NCI-H1930 (cell line): Measurements from ENCODE around the gene PNRC2.
"Not testable (repeated sequence)": the region's sequence is repeated elsewhere in the genome, so short reads cannot be mapped to it uniquely, and the experiment has no call there.

Experiments used
- DNase-seq, 2 experiments: peaks; one replicate each; lab custom pipeline; 2025; lab: John Stamatoyannopoulos, UW

PNRC2 gene

DNA sequence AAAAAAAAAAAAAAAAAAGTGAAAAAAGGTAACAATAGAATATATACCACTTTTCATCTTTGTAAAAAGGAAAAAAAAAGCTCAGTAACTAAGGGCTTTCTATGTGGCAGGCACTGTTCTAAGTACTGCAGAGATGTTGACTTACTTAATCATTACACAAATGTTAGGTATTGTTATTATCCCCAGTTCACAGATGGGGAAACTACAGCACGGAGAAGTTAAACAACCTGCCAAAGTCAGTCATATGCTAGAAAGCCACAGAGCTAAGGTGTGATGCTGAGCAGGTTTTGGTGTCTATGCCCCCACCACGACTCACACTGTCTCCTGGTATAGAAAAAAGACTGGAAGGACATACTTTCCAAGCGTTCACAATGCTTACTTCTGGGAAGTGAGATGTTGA, 6.6 kb upstream of the PNRC2 start:
- no peak for DNase-seq

DNA sequence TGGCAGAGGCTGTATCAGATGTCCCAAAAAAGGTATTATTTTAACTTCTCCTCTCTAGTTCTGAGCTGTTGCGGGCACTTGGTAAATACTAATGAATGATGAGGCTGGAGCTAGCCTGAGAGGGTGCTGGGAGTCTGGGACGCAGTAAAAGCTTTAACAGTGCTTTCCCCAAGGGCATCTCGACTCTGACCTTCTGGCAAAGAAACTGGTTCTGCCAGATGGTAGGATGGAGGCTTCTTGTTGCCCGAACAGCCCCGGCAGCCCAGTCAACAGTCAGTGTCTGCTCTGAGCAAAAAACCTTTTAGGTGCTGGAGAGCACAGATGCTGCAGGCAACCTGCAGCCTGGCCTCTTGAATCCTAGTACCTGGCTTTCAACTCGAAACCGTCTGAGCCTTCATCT, 2.5 kb upstream of the PNRC2 start:
- no peak for DNase-seq

DNA sequence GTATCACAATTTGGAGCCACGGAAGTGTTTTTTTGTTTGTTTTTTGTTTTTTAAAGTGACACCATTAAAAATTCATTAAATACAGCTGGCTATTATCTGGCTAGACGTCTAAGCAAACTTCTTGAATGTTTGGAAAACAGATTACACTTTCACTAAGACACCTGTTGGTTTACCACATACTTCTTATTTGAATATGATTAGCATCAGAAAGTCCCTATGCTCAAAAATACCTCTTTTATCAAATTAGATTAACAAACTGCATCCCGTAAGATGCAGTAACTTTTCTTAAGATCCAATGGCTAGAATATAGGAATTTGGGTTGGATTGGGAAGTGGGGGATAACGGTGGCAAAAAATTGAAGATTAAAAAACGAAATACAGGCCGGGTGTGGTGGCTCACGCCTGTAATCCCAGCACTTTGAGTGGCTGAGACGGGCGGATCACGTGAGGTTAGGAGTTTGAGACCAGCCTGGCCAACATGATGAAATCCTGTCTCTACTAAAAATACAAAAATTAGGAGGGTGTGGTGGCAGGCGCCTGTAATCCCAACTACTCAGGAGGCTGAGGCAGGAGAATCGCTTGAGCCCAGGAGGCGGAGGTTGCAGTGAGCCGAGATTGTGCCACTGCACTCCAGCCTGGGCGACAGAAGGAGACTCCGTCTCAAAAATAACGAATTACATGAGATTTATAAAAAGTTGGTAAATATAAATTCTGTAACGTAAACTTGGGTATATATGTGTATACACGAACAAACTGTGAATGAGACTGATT, 1.4 kb upstream of the PNRC2 start:
- DNase-seq, result not testable (repeated sequence)

DNA sequence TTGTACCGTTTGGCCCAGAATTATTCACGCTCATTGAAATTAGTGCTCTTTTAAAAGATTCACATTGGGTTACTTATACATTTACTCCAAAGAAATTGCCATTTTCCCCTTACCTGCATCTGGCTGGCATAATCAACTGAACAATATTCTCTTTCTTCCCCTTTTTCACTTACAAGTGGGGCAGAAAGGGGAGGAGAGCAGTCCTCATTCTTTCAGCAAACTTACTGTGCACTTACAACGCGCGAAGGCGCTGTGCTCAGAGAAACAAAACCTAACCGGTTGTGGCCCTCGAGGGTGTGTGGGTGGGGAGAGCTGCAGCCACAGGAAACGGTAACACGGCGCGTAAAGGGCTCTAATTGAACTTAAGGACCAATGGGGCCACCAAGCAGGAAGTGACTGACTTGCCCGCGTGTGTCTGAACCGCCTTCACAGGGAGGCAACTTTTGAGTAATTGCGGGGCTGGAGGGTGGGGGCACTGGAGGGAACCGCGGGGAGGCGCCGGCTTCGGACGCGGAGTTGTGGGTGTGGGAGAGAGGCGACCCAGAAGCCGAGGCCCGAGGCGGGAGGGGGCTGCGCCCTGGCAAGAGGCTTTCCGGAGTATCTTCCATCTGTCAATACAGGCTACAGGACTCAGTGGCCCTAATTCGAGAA, 693 bp upstream of the PNRC2 start:
- DNase-seq, result peak; percentile 70 to 78

DNA sequence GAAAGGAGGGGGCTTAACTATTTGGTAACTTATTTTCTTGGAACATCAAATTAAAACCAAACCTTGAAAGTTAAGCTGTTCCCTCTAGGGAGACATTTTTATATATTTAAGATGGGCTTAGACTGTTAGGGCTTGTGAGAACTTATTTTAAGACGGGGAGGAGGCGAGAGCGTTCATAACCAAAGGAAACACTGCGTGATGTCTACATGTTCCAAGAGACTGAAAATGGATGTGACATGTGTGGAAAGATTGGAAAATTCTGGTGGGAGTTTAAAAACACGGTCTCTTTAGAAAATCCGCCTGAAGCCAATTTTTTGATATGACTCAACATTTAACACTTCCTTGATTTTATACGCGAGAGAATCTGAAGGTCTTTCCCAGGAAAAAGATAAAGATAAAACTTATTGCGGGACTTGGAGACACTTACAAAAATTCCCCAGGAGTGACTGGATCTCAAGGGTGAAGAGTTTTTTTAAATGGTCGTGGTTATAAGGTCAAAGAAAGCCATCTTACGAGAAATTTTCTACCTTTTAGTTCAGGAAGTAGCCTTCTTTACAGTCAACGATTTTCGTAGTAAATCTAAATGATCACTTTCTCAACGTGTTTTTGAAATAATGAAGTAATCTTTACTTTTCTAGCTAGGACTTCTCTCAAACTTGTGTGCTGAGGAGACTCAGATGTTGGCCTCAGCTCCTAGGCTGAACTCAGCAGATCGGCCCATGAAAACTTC, 828 bp downstream of the PNRC2 start:
- no peak for DNase-seq

DNA sequence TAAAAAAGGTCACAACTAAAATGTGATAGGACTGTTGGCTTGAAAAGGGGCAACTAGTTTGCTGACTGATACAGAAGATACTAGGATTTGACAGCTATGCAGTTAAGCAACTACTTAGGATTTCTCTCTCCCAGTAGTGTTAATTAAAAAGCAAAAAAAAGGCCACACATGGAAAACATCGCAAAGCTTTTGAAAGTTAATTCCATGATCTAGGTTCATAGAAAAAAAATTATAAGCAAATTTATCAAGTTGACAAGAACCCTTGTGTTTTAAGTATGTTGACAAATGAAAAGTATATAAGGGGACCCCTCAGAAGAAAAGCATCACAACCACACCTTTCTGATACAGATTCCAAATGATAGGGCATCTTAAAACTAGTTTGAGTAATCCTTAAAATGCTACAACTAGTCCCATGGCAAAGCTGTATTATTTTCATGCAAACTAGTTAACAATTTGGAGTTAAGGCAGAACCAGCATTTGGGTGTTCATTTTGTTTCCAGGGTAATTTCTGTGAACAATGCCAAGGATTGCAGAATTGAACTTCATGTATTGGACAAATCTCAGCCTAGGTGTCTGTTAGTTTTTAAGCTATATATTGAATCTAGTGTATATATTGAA, 4.1 kb downstream of the PNRC2 start:
- no peak for DNase-seq

DNA sequence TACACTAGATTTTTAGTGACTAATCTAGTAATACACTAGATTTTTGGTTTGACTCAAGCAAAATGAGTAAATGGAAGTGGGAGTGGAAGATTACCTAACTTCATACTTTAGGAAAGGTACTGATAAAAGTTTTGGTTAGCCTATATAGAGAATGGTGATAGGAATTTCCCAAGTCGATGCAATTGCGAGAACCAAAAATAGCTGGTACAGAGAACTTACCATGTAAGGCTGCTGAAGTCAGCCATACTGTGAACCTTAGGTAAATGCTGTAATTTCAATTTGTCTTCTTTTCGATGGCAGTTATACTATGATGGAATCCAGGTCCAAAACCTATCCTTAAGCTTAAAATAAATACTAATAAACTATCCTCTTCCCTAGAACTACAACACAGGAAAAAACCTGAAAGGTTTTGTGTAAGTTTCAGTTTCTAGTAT, 4.6 kb downstream of the PNRC2 start:
- no peak for DNase-seq

DNA sequence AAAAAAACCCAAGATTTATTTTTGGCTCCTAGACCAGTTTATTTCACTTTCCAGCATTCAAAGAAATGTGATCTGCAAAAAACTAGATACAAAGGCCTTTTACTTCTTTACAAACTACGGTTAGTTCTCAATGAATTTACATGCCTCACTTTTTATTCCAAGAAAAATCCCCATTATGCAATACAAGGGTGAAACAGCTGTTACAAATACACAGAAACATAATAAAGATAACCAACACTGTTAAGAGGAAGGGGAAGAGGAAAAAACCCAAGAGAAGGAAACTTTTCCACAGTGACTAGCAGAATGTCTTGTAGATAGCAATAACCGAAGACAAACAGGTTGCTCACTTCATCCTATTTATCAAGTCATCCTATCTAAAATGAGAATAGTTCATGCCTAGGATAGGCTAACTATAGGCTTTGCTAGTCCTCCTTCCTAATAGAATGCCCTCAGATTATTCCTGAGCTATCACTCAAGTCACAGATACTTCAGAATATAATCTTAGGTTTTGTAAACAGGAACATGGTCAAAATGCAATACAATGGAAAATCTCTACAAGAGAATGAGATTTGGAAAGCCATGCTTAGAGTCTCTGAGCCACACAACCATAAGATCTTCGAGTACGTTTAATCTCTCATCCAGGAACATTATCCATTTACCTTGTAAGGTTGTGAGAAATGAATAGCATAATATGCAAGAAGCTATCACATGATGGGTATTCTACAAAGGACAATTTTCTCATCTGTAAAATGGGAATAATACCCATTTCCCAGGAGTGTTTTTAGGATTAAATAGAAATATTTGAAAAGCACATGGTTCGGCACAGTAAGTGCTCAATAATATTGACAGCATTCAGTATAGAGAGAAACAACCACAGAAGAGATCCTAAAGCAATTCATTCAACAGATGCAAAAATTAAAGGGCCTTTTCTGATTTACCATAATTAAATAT, 5.4 kb downstream of the PNRC2 start:
- no peak for DNase-seq

DNA sequence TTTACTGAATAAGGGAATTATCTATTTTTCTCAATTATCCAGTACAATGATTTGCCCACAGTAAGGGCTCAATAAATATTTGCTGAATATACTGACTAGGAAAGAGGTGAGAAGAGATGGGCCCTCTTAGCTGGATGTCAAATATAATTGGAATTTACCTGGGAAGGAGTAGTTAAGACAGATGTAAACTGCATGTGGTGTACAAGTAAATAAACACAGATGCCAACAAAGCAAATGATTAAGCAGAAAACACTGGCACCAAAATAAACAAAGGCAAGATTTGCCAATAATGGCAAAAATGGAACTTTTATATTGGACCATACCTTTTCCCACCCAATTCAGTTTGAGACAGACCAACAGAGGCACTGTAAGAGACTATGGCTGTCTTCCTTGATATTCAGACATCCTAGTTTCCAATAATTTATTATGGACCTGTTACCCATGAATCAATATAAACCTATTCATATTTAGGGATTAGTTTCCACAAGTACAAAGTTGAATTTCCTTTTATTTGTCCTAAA, 7.4 kb downstream of the PNRC2 start:
- peak in 1 of 2 experiments; percentile 37 for DNase-seq

DNA sequence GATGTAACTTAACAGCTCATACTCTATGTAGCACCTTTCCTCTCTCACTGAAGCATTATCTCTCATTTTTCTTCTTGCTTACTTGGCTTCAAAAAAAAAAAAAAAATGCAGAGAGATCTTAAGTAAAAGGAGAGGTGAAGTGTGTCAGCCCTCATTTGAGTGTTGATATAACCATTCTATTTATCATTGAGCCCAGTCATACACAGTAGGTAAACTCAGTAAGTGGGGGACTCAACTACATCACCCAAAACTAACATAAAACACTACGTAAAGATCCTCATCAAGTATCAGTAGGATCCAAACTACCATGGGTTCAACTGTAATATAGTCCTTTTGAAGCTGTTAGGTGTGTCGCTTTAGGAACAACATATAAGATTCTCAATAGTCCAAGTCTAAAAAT, 8.2 kb downstream of the PNRC2 start:
- no peak for DNase-seq

DNA sequence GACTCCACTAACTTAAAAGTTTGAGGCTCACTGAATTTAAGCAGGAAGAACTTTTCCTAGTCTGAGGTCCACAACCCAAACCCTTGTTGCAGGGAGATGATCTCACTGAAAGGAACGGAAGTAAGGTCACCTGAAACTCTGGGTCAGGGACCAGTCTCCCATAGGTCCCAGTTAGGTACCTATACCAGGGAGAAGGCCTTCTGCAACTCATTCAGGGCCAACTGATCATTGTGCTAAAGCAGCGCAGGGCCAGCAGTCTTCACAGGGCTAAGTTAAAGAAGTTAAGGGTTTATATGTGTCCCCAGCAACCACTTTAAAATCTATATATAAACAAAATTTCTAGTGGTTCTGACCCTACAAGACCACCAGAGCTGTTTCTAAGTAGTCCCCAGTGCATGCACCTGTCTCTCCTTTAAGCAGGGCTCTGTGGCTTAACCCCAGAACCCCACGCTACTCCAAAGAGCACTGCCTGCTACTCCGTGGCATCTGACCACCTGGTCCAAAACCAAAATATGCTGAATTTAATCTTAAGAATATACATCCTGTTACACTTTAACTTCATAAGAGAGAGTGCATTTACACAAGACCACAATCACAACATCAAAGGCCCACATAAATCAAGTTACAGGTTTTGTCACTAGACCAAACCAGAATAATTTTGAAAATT, 17.7 kb downstream of the PNRC2 start:
- DNase-seq, result no peak

DNA sequence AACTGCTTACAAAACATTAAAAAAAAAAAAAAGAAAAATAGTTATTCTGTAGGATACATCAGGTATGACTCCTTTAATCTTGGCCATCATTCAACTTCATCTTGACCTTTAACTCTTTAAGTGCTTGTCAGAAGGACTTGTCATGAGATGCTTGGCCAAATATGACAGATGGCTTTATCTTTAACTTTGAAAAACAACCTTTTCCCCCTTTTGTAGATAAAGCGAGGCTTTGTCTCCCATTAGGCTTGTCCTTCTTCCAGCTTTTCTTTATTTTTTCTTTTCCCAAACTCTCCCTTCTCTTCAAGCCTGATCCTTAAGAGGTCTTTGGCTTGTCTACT, 18.2 kb downstream of the PNRC2 start:
- no peak for DNase-seq

DNA sequence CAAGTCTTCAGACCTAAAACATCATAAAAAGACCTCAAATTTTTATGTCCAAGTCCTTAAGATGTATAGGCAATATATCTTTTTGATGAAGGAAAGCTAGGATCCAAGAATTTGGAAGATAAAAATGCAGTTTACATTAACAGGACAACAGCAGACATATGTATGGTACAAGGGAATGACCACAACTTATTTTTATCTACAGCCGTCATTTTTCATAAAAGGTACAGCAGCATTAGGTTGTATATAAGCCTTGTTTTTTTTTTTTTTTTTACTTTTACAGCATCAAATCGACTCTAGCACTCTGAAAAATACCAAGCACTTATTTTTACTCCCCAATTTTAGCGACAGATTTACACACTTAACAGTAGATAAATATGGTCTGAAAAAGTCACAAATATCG, 19.2 kb downstream of the PNRC2 start:
- no peak for DNase-seq

DNA sequence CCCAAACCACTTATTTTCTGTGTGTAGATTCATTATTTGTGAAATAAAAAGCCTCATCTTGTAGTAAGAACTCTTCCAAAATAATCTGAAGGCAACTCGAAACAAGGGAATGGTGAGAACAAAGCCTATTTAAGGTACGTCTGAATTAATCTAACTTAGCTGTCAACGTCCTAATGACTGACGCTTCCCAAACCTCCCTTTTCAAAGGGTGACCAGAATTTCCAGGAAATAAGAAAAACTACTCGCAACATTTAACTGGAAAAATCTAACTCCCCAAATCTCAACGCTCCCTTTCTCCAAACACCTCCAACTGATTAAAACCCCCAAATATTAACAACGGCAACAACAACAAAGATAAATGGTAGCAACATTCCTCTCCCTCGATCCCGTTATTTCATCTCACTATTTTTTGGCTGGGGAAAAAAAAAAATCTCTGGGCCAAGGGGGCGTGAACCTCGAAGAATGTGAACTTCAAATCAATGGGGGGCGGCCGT, 19.8 kb downstream of the PNRC2 start:
- DNase-seq, result no peak

DNA sequence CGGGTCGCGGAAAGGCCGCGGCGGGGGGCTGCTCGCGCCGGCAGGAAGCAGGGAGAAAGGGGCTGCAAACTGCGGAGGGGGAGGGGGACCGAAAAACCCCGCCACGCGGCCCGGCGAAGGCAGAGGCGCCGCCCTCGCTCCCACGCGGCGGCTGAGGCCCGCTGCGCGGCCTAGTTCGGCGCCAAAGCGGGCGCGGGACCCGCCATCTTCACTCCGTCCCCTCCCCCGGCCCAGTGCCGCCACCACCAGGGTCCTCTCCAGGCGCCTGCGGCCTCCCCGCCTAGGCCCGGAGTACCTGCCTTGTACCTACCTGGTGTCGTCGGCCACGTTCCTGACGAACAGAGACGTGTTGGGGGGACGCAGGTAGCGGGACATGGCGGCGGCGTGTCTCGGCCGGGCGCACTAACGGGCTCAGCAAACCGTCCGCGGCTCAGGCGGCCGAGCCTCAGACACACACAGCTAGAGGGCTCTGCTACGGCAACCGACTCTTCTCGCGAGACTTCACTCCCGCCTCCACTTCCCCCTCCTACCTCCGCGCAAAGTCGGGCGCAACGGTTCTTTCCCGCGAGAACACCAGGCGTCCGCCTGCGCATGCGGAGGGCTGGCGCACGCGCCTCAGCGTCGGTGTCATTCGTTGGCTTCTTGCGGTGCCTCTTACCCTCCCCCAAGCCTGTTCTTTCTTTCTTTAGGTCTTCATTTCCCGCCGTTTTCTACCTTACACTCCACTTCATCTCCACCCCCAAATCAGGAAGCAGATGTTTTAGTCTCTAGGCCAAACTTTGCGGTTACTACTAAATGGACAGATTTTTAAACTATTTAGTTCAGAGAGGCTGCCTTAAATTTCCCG, 20.5 kb downstream of the PNRC2 start, which contains the start of gene SRSF10:
SRSF10 (minus strand) TSS at position 447 of the 847 bp plus-strand sequence; CDS start at position 375, 72 bp downstream.
- DNase-seq, result peak; percentile 98 to 99

DNA sequence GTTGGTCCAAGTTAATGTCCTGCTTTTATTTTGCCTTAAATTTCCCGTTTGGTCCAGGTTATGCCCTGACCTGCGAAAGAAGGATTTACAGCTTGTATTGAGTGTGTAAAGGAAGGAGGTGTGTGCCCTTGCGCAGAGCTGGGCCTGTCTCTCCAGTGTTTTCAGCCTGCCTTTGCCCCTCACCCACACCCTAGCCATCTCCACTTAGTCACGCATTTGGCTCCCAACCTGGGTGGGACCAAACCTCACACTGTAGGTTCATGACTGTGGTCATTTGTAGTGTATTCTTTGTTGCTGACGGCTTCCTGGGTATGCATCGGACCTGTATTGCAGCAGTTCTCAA, 21.1 kb downstream of the PNRC2 start:
- peak in 1 of 2 experiments; percentile 12 for DNase-seq

DNA sequence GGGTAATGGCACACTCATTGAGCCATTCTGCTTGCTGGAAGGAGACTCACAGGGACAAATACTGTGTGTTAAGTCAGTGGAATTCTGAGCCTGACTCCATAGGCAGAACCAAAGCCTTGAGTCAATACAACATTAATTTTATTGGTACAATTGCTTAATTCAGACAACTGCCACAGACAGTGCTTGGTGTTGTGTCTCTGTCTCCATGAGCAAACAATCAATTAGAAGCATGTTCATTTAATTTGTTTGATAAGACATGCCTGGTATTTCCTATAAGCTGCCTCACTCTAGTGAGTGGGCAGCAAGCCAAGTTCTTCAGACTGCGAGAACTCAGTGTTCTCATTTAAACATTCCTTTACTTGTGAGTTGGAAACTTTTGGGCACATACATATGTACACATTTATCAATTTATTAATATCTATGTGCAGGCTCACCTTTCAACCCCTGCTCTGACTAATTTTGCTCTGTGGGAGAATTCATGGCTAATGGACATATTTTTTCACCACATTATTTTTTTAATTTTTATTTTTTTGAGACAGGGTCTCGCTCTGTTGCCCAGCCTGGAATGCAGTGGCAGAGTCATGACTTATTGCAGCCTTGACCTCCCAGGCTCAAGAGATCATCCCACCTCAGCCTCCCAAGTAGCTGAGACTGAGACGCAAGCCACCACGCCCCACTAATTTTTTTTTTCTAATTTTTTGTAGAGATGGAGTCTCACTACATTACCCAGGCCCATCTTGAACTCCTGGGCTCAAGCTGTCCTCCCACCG, 25.0 kb downstream of the PNRC2 start:
- no peak for DNase-seq

DNA sequence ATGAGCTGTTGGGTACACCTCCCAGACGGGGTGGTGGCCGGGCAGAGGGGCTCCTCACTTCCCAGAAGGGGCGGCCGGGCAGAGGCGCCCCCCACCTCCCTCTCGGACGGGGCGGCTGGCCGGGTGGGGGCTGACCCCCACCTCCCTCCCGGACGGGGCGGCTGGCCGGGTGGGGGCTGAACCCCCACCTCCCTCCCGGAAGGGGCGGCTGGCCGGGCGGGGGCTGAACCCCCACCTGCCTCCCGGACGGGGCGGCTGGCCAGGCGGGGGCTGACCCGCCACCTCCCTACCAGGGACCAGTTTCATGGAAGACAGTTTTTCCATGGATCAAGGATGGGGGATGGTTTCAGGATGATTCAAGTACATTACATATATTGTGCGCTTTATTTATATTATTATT, 27.4 kb downstream of the PNRC2 start:
- DNase-seq, result not testable (repeated sequence)

DNA sequence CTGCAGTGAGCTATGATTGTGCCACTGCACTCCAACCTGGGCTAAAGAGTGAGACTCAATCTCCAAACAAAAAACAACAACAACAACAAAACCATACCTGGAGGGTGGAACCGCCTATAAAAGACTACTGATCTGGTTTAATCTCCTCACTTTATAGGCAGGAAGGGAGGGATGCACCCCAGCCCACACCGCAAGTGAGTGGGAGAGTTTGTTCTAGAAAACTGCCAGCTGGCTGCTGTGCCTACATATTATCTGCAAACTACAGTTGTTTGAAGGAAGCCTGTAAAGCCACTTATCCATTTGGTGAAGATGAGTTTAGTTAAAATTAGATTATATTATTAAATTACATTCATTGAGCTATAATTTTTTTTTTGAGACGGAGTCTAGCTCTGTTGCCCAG, 29.6 kb downstream of the PNRC2 start:
- DNase-seq, result no peak
